Nephron (organoid): ENCODE measurements around the gene KRTAP5-11.
"Not testable (repeated sequence)": the region's sequence is repeated elsewhere in the genome, so short reads cannot be mapped to it uniquely, and the experiment has no call there.

ENCODE experiments used
- H3K27ac Mint-ChIP-seq, 3 experiments: 2 replicates each; pipeline ENCODE4 v1.8.0; 2020; ENCODE audit warnings: mixed read lengths in 3 of 3, mild to moderate bottlenecking in 2 of 3, moderate library complexity in 1 of 3
- H3K27me3 Mint-ChIP-seq: 2 replicates; pipeline ENCODE4 v1.8.0; 2021; ENCODE audit warnings: low read depth, mild to moderate bottlenecking, moderate library complexity, mixed read lengths
- H3K36me3 Mint-ChIP-seq: 2 replicates; pipeline ENCODE4 v1.8.0; 2020; ENCODE audit warnings: low read depth, mixed read lengths
- H3K4me1 Mint-ChIP-seq: 2 replicates; pipeline ENCODE4 v1.8.0; 2020; ENCODE audit warnings: mixed read lengths
- H3K4me3 Mint-ChIP-seq, 3 experiments: 2 replicates each; pipeline ENCODE4 v1.8.0; 2020; ENCODE audit warnings: mild to moderate bottlenecking in 3 of 3, mixed read lengths in 3 of 3, moderate library complexity in 2 of 3
- H3K9me3 Mint-ChIP-seq: 2 replicates; pipeline ENCODE4 v1.8.0; 2020; ENCODE audit warnings: mixed read lengths
- CTCF ChIP-seq, 3 experiments: fragments of 200-600 bp; sonication (generic); IDR thresholded peaks; one replicate each; pipeline ENCODE4 v1.5.0; 2021; ENCODE audit warnings: antibody characterized with exemption in 3 of 3; ENCODE audit not compliant: unreplicated experiment in 3 of 3

KRTAP5-11 gene

GRCh38 chr11:71580057-71581003 lies 2.3 kb downstream of the KRTAP5-11 start:
- Mint-ChIP-seq H3K9me3 (no peaks in the 10 kb centered on the region), H3K27ac (peak overlapping the region in 1 of 3 experiments; percentile 61)

GRCh38 chr11:71579513-71579912 lies 3.2 kb downstream of the KRTAP5-11 start:
- H3K27me3 Mint-ChIP-seq, result peaks cover 18% of the 10 kb centered on the region
- H3K4me3 Mint-ChIP-seq, H3K9me3 Mint-ChIP-seq, H3K27ac Mint-ChIP-seq, H3K36me3 Mint-ChIP-seq: not testable (repeated sequence)
- peaks cover 21% of the 10 kb centered on the region for H3K4me1 Mint-ChIP-seq

More at GRCh38 chr11:71580057-71581003, 2.3 kb downstream of the KRTAP5-11 start:
- no peak overlapping the region for H3K4me3 Mint-ChIP-seq
- peaks cover 20% of the 10 kb centered on the region for H3K27me3 Mint-ChIP-seq
- TF ChIP-seq CTCF (IDR thresholded peaks at IDR 0.05; ENCODE audit: unreplicated experiment in 3 of 3), result peak; percentile 67 to 81 (median 73)
- peaks cover 21% of the 10 kb centered on the region for H3K4me1 Mint-ChIP-seq
- H3K36me3 Mint-ChIP-seq, result no peaks in the 10 kb centered on the region

DNA sequence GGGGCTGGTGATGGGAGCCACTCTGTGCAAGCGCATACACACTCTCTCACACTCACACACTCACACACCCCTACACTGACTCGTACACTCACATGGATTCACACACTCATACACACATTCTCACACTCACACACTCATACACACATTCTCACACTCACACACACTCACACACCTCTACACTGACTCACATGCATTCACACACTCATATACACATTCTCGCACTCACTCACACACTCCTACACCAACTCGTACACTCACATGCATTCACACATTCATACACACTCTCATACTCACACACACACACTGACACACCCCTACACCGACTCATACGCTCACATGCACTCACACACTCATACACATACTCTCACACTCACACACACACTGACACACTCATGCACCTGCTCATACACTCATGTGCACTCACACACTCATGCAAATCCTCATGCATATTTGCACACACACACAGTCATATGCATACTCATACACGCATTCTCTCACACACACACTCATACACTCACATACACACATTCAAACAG lies 5.1 kb downstream of the KRTAP5-11 start:
- TF ChIP-seq CTCF (IDR thresholded peaks at IDR 0.05; ENCODE audit: unreplicated experiment in 3 of 3), result no peak
- H3K36me3 Mint-ChIP-seq, result no peaks in the 10 kb centered on the region
- peaks cover 21% of the 10 kb centered on the region for H3K4me1 Mint-ChIP-seq
- peaks cover 14% of the 10 kb centered on the region for H3K27me3 Mint-ChIP-seq
- H3K4me3 Mint-ChIP-seq, result no peak overlapping the region
- no peaks in the 10 kb centered on the region for H3K9me3 Mint-ChIP-seq
- no peak overlapping the region for H3K27ac Mint-ChIP-seq

- H3K4me1 Mint-ChIP-seq, result peaks cover 21% of the 10 kb centered on the region
- H3K9me3 Mint-ChIP-seq, H3K27ac Mint-ChIP-seq, H3K4me3 Mint-ChIP-seq, H3K27me3 Mint-ChIP-seq, H3K36me3 Mint-ChIP-seq: not testable (repeated sequence)
Measured at GRCh38 chr11:71576688-71577465, 5.8 kb downstream of the KRTAP5-11 start.

DNA sequence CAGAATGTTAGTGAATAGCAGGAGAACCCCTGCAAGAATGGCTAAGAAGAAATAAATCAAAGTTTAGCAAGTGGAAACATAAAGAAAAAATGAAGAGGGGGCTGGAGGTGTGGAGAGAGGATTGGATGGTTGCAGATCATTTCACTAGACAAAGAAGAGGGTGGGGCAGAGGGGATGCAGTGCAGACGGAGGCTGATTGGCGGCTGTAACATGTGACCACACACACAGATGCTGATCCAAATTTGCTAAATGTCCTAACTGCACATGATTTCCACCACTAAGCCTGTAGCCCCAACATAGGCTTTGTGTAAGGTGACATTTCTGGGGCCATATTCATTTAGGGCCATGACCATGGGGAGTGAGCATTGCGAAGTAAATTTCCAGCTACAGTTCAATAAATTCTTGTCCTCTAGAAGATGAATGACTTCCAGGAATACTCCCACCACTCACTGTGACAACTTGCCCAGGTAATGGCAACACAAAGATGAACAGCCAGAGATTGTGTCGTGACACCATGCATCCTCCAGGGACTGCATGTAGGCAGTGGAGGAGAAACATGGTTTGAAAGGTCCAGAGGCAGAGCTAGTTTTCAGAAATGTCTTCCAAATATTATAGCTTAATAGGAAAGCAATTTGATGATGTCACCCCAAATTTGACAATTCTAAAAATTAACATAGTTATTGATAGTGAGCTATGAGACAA lies 6.8 kb downstream of the KRTAP5-11 start:
- TF ChIP-seq CTCF (IDR thresholded peaks at IDR 0.05; ENCODE audit: unreplicated experiment in 3 of 3), result no peak
- H3K9me3 Mint-ChIP-seq, result no peaks in the 10 kb centered on the region
- no peaks in the 10 kb centered on the region for H3K36me3 Mint-ChIP-seq
- no peak overlapping the region for H3K27ac Mint-ChIP-seq
- no peak overlapping the region for H3K4me3 Mint-ChIP-seq
- peaks cover 9% of the 10 kb centered on the region for H3K27me3 Mint-ChIP-seq
- peaks cover 18% of the 10 kb centered on the region for H3K4me1 Mint-ChIP-seq

DNA sequence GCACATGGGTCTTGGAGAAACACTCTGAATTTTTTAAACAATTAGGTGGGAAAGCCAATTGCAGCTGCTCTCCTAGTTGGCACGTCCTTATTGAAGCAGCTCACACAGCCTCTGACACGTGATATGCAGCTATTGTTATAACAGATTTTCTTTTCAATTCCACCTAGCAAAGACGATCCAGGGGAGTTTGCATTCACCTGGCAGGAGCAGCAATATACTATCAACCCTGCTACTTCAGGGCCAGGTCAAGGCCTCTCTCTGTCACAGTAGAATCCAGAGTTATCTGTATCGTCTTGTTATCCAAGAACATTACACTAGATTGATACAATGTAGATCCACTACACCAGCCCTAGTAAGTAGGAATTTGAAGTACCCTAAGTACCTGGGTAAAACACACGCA lies 8.3 kb downstream of the KRTAP5-11 start:
- Mint-ChIP-seq H3K4me1 (peaks cover 9% of the 10 kb centered on the region), H3K27me3 (peaks cover 9% of the 10 kb centered on the region), H3K36me3 (no peaks in the 10 kb centered on the region), H3K9me3 (no peaks in the 10 kb centered on the region), H3K4me3 (no peak overlapping the region), H3K27ac (no peak overlapping the region)
- no peak for TF ChIP-seq CTCF (IDR thresholded peaks at IDR 0.05; ENCODE audit: unreplicated experiment in 3 of 3)
